HepG2 (cell line): Measurements from ENCODE around the gene OSGEPL1.
"Not testable (repeated sequence)": the region's sequence is repeated elsewhere in the genome, so short reads cannot be mapped to it uniquely, and the experiment has no call there.

Source experiments
- CTCF ChIP-seq: sonication (generic); formaldehyde crosslinking; IDR thresholded peaks from 2 replicates; pipeline ENCODE4 v1.5.0; 2020; ENCODE audit warnings: mild to moderate bottlenecking, missing genetic modification reagents, moderate library complexity
- FOXA3 ChIP-seq: IDR thresholded peaks from 2 replicates; pipeline ENCODE4 v1.6.1; 2016; ENCODE audit warnings: missing genetic modification reagents, missing compliant biosample characterization
- HMG20A ChIP-seq: IDR thresholded peaks from 2 replicates; pipeline ENCODE4 v1.6.1; 2016; ENCODE audit warnings: borderline replicate concordance
- IRF1 ChIP-seq: sonication (generic); formaldehyde crosslinking; IDR thresholded peaks from 2 replicates; pipeline ENCODE4 v1.4.0; 2020; ENCODE audit warnings: low read depth, mild to moderate bottlenecking, missing genetic modification reagents
- IRX3 ChIP-seq: sonication (generic); formaldehyde crosslinking; IDR thresholded peaks from 2 replicates; pipeline ENCODE4 v1.8.1; 2023; ENCODE audit warnings: mild to moderate bottlenecking, low read depth, missing genetic modification reagents, borderline replicate concordance
- JUN ChIP-seq: sonication (generic); formaldehyde crosslinking; IDR thresholded peaks from 2 replicates; pipeline ENCODE4 v1.4.0; 2020; ENCODE audit warnings: mild to moderate bottlenecking, missing genetic modification reagents
- PATZ1 ChIP-seq: sonication (generic); formaldehyde crosslinking; IDR thresholded peaks from 2 replicates; pipeline ENCODE4 v1.4.0; 2020; ENCODE audit warnings: missing genetic modification reagents
- RFX5 ChIP-seq: IDR thresholded peaks from 2 replicates; pipeline ENCODE4 v1.6.1; 2011; ENCODE audit warnings: low read depth, low read length, improper control_type of control experiment
- USF2 ChIP-seq, 2 experiments: sonication (generic) in 1 of 2; formaldehyde crosslinking in 1 of 2; IDR thresholded peaks; 2 replicates each; pipeline versions ENCODE4 v1.5.1 to v1.6.1; 2011 to 2020; ENCODE audit warnings: borderline replicate concordance in 1 of 2, low read depth in 1 of 2, low read length in 1 of 2, mild to moderate bottlenecking in 1 of 2, missing genetic modification reagents in 1 of 2, moderate library complexity in 1 of 2
- ZBTB21 ChIP-seq: sonication (generic); formaldehyde crosslinking; IDR thresholded peaks from 2 replicates; pipeline ENCODE4 v1.4.0; 2020; ENCODE audit warnings: missing genetic modification reagents
- ZBTB26 ChIP-seq: IDR thresholded peaks from 2 replicates; pipeline ENCODE4 v1.6.1; 2016; ENCODE audit warnings: missing compliant biosample characterization, missing genetic modification reagents, borderline replicate concordance

GRCh38 chr2:189760154-189760553, 2.4 kb downstream of the OSGEPL1 start:
- TF ChIP-seq CTCF (CRISPR knock-in tag); HMG20A (CRISPR knock-in tag); IRF1 (CRISPR knock-in tag); PATZ1 (CRISPR knock-in tag); ZBTB21; ZBTB26; FOXA3 (CRISPR knock-in tag); IRX3 (CRISPR knock-in tag); JUN (CRISPR knock-in tag); USF2 (IDR thresholded peaks at IDR 0.05; ENCODE audit: low read depth, low read length); USF2 (CRISPR knock-in tag; IDR thresholded peaks at IDR 0.05; ENCODE audit: borderline replicate concordance); RFX5: not testable (repeated sequence)
